GM08714 (cell line): ENCODE results near the gene OXCT1.
A peak's percentile ranks its signal among the peaks of the same experiment; 100 is the strongest.
"Not testable (repeated sequence)": the region's sequence is repeated elsewhere in the genome, so short reads cannot be mapped to it uniquely, and the experiment has no call there.

Source experiments
- H3K4me3 ChIP-seq: fragments of 200-500 bp; sonication (Bioruptor generic); 2 replicates; pipeline ENCODE4 v1.5.1; 2014; ENCODE audit warnings: mild to moderate bottlenecking, low read length, inconsistent platforms
- ZNF274 ChIP-seq: IDR thresholded peaks from 2 replicates; pipeline ENCODE4 v1.6.1; 2012; ENCODE audit warnings: mild to moderate bottlenecking, low read depth, low read length

OXCT1 gene

DNA sequence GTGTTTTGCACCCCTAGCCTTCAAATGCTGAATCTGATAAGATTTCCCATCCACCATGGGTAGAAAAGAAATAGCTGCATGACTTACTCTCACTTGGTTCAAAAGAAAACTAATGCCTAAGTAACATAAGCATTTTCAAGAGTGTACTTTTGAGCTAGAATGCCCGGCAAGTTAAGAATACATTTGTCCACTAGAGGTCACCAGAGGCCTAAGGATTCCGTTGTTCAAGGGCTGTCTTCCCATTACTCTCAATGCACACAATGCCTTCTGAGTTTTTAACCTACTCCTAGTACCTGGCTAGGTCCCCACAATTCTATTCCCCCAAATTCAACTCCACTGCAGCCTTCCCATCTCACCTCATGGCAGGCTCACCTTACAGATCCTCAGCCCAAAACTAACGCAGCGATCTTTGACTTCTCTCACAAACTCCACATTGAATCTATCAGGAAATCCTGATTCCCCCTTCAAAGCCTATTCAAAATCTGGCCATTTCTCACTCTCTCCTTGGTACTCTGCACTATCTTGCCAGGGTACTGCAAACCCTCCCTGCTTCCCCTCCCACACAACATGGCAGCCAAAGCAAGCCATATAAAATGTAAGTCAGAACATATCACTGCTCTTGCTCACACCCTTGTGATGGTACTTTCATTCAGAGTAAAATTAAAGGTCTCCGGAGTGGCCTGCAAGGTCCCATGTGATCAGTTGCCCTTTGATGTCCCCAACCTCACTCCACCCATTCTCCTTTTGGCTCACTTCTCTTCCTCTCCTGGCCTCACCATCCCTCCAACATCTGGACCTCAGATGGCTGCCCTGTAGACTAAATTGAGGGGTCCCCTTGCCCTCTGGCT is 13.4 kb downstream of the OXCT1 start:
- H3K4me3 ChIP-seq = no peak overlapping the region
- TF ChIP-seq ZNF274 = no peak

DNA sequence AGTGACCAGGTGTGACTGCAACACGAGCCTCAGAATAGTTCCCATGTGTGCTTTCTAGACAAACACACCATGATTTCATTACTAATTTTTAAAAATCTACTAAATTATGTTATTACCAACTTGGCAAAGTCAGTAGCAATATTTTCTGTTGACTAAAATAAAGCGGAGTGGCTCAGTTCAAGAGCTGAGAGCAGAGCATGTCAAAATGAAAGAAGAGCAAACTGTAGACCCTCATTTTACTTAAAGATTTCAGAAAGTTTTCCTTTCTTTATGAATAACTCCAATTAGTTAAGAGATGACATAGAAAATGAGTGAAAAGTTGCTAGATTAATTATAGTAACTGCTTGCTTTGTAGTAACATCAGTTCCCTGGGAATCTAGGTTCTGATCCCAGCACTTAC is 17.9 kb downstream of the OXCT1 start:
- H3K4me3 ChIP-seq = no peak overlapping the region
- no peak for TF ChIP-seq ZNF274

DNA sequence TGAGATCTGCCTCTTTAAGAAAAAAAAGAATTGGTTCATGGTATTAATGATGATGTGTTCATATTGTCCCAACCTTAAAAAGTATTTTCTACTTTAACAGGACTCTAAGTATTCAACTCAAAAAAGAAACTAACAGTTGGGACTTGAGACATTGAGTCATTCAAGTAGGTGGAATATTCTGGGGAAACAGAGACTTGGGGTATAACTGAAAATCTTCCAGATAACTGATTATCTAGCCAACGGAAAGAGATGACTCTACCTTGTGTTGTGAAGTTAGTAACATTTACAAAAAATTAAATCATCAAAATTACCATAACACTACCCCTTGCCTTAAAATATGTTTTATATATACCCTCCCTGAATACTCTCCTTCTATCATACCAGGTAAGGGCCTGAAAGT is 19.1 kb downstream of the OXCT1 start:
- no peak for TF ChIP-seq ZNF274
- H3K4me3 ChIP-seq = no peak overlapping the region

DNA sequence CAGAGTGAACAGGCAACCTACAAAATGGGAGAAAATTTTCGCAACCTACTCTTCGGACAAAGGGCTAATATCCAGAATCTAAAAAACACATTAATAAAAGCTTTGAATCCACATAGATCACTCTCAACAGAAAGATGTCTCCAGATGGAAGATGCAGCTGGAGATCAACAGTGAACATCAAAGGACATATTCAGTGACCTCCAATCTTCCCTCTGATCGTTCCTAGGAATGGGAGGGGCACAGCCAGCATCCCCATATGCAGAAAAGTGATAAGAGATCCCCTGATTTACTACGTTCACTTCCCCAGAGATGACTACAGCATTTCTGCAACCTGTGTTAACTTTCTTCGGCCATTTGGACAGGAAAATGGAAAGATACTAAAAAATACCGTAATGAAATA is 21.2 kb downstream of the OXCT1 start:
- no peak overlapping the region for H3K4me3 ChIP-seq
- no peak for TF ChIP-seq ZNF274

DNA sequence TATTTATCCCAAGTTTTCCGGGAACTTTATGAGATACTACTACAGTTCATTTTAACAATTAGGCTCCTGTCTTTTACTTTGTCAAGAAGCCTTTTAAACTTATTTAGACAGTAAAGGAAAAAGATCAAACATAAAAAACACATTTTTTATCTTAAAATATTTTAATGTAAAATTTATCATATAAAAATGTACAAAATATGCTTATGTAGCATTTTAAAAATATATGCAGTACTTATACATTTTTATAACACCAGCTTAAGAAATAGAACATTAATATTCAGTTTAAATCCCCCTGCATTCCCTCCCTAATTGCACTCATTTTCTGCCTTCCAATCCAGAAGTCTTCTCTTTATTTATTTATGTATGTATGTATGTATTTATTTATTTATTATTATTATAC is 24.5 kb downstream of the OXCT1 start:
- H3K4me3 ChIP-seq = not testable (repeated sequence)

DNA sequence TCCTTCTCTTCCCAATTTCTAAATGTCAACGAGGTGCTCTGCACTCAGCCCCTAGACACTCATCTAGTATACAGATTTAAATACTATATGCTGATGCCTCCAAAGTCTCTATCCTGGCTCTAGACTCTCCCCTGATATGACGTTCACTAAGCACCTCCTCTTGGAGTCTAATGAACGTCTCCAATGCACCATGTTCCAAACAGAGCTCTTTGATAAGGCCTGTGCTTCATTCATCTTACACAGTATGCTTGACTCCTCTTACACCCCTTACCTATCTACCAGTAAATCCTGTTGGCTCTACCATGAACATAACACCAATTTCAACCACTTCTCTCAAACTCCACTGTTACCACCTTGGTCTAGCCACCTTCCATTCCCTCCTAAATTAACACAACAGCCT is 25.7 kb downstream of the OXCT1 start:
- no peak overlapping the region for H3K4me3 ChIP-seq
- TF ChIP-seq ZNF274 = no peak

DNA sequence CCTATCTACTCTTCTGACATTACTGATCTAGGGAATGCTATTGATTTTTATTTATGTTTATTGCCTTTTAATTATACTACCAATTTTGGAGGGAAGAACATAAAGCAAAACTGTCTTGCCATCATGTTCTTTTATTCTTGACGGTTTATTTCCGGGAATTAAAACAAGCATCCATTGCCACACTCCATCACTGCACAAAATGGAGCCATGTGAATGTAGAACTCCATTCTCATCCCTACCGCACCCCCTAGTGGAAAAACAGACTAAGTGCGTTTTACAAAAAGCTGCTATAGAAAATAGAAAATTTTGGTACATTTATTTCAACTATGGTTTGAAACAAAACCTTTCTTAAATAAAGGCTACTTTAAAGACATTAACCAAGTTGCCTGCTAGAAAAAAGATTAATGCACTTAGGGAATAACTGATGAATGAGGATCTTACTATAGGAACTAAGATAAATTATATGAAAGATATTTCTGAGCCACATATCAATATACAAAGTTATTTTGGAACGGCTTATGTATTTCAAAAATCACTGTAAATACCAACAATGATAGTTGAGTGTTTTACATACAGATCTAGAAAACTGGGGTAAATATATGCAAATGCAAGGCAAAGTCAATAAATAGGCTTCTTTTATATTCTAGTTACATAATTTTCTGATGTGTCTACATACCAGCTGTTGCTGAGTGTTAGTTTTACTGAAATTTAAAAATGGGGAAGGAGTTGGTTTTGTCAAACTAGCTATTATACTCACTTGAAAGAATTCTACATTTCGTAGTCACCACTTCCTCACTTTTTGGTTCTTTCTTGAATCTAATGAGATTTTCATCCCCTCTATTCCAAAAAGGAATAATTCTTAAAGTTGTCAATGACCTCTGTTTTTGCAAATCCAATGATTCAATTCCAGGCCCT is 26.5 kb downstream of the OXCT1 start:
- TF ChIP-seq ZNF274 = no peak

DNA sequence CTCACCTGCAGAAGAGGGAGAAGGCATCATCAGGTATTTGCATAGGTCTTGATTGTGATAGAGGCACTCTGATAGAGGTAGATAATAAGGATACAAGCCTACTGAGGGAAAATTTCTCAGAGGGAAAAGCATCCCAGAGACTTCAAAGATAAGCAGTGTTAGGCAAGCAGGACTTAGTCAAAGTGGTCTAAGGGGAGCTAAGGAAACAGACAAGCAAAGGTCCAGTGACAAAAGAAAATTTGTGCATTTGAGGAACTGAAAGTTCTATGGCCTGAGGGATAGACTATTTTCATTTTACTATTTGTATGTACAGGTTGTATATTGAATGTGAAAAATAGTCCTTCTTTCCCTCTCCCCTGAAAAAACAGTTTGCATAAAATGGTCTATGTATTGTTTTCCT is 27.4 kb downstream of the OXCT1 start:
- TF ChIP-seq ZNF274 = no peak
- H3K4me3 ChIP-seq = peak overlapping the region; percentile 32; the same call in 1 of the 2 replicates

More for the DNA sequence above, 26.5 kb downstream of the OXCT1 start:
- H3K4me3 ChIP-seq = no peak overlapping the region

DNA sequence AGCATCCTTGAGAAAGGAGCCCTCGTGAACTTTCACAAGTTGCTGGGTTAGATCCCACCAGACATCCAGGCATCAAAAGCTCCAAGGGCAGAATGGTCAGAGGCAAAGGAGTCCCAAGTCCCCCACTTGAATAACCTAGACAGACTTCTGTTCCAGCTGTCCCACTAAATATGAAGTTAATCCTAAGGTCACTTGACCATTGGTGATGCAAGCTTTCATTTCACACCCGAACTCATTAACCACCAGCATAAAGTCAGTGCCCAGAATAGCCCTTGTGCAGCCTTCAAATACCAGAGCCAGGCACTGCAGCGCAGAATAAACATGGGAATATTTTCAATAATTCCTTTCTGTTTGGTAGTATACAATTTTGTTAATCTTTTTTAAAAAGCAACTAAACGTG is 28.9 kb downstream of the OXCT1 start:
- TF ChIP-seq ZNF274 = no peak
- H3K4me3 ChIP-seq = peak overlapping the region; percentile 41; the same call in 1 of the 2 replicates

DNA sequence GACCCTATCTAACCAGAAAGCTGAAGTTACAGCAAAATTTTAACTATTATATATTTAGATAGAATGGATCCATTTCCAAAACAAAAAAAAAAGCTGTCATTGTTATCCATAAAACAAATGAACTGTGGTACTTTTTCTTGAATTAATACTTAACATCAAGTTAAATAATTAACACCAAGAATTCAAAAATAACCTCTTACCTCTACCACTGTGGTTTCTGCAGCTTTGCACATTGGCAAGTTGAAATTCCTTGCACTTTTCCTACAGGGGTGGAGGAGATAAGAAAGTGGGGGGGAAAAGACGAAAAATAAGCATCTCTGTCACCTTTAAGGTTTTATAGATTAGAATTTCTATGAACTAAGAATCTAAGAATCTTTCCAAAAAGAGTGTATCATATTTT is 30.0 kb downstream of the OXCT1 start:
- H3K4me3 ChIP-seq = no peak overlapping the region

DNA sequence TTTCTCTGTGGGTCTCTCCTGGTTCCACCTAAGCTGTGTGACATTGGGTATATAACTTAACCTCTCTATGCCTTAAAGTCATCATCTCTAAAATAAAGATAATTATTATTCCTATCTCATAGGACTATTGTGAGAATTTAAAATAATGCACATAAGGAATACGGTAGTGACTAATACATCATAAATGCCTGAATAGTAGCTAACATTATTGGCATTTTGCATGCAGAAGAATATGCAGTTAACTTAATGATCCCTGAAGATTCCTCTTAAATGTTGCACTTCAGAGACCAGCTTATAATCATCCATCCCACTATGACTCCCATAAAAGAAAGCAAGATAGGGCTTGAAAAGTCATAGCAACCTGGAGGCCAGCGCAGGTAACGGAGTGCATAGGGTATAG is 32.4 kb downstream of the OXCT1 start:
- no peak overlapping the region for H3K4me3 ChIP-seq
- TF ChIP-seq ZNF274 = no peak

More for the DNA sequence above, 30.0 kb downstream of the OXCT1 start:
- TF ChIP-seq ZNF274 = no peak

DNA sequence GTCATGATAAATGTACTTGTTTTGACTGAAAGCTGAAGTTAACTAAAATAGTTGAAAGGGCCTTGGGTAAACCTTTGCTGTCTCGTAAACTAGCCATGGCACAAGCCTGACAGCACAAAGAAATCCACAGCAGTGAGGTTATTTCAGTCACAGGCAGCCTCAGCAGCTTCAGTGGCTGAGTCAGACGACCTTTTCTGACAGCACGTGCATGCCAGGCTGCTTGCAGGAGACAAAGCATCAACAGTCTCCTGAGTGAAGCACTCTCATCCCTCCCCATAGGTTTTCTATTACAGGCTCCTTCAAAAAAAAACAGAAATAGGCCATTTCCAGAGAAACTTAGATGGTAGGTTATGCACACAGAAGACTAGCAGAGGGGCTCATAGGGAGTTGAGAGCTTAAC is 34.6 kb downstream of the OXCT1 start:
- no peak for TF ChIP-seq ZNF274

DNA sequence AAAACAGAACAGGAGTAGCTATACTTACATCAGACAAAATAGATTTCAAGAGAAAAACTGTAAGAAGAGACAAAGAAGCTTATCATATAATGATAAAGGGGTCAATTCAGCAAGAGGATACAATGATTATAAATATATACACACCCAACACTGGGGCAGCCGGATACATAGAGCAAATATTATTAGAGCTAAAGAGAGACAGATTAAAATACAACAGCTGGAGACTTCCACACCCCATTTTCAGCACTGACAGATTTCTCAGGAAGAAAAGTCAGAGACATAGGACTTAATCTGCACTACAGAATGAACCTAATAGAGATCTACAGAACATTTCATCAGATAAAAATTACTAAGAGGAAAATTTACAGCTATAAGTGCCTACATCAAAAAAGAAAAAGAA is 35.7 kb downstream of the OXCT1 start:
- H3K4me3 ChIP-seq = no peak overlapping the region
- TF ChIP-seq ZNF274 = no peak

More for the DNA sequence above, 34.6 kb downstream of the OXCT1 start:
- H3K4me3 ChIP-seq = no peak overlapping the region

DNA sequence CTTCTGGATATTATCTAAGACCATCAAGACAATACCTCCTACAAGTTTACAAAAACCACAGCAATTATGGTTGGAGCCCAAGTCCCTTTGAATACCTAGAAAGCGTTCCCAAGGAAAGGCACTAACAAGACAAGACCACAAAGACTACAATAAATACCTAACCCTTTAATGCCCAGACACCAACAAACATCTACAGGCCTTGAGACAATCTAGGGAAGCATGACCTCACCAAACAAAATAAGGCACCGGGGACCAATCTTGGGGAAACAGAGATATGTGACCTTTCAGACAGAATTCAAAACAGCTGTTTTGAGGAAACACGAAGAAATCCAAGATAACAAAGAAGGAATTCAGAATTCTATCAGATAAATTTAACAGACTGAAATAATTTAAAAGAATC is 37.8 kb downstream of the OXCT1 start:
- no peak overlapping the region for H3K4me3 ChIP-seq
- no peak for TF ChIP-seq ZNF274

DNA sequence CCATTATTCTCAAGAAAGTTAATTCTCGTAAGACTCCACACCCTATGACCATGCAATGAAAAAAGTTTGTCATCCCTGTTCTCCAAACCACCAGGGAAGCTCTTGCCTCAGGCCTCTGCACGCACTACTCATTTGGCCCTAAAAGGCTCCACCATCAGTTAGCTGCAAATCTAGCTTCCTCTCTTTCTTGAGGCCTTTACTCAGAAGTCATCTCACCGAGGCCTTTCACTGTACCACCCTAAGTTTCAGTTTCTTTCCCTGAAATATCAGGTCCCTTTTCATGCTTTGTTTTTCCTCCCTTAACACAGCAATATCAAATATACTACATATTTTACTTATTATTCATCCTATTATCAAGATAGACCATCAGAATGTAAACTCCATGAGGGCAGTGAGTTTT is 39.1 kb downstream of the OXCT1 start:
- no peak overlapping the region for H3K4me3 ChIP-seq
- no peak for TF ChIP-seq ZNF274

DNA sequence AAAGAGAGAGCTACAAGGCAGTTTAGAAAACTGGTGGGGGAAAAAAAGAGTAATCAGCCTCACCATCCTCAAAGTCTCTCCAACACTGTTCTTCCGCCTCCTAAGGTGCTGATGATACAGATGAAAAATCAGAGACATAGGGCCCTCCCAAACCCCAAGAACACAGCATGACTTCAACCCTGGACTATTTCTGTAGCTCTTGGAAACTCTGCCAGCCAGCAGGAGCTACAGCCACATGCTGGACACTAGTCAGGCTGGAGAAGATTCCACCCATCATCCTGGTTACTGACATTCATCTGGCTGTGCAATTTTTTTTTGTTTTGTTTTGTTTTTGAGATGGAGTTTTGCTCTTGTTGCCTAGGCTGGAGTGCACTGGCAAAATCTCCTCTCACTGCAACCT is 42.4 kb downstream of the OXCT1 start:
- no peak overlapping the region for H3K4me3 ChIP-seq
- TF ChIP-seq ZNF274 = no peak
